ENCODE results near the gene XIAP.
A peak's percentile ranks its signal among the peaks of the same experiment; 100 is the strongest.

Gene XIAP

DNA sequence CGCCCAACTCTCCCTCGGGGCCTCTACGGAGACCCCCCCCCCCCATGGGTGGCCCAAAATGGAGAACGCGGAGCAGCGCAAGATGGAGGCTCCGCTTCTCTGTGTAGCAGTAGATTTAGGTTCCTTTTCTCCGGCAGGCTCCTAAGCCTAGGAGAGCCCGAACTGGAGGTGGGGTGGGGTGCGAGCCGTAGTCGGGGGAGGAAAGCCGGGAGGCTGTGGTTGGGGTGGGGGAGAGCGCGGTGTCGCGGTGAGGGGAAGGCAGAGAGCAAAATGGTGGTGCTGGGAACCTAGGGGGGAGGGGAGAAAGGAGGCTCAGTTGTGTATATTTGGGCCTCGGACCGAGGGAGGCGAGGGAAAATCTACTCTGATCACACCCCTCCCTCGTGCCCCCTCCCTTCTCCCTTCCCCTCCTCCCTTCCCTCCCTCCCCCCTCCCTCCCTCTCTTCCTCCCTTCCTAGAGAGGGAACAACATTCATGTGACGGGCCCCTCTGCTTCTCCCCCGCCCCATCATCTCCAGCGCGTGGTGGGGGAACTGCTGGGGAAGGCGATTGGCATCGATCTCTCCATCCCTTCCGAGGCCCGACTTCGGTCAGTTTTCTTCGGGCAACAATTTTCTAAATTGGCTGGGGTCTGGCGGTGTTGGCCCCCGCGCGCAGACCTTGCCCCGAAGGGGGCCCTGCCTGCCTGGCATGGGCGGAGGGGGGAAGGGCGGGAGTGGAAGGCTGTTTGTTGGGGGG is 101.6 kb downstream of the XIAP start, which contains the start of gene STAG2:
STAG2 (plus strand) TSS at position 439 of the 738 bp plus-strand sequence. CDS start 60,922 bp downstream, outside the sequence.
- Histone ChIP-seq H3K9ac (ENCODE audit: low read depth, low read length) (peak within 1 kb of the TSS; percentile 100), H3K4me1 (ENCODE audit: insufficient read depth, low read length) (0 out of 2 replicates have a peak, but pooled peaks cover 4% of the 10 kb centered on the region), H3K27me3 (ENCODE audit: insufficient read depth, low read length) (no peaks in the 10 kb centered on the region), H3K4me3 (ENCODE audit: low read length) (peak within 1 kb of the TSS; percentile 99), H3K27ac (ENCODE audit: low read depth, low read length) (peak within 1 kb of the TSS; percentile 100), H3K36me3 (ENCODE audit: insufficient read depth, low read length) (no peaks in the 10 kb centered on the region), H3K9me3 (ENCODE audit: insufficient read depth, low read depth, low read length) (no peaks in the 10 kb centered on the region)
- WGBS: under 1% methylated on average over 28 of the region's 38 CpGs

DNA sequence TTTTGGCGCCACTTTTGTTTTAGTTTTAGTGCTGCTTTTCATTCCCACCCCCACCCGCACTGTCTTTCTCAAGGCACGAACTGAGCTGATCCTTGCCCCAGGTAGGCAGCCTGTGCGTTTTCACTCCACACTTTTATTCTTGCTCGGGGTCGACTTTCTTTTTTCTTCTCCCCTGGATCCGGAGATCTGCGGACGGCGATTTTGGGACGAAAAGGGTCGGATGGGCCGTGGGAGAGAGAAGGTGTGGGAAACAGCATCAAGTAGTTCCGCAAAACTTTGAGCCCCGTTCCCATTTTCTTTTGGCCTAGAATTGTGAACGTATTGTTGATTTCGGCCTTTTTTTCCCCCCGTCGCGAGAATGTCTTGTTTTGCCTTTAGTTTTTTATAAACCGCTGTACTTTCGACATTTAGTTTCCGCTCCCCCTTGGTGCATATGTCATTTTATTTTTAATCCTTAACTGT is 102.2 kb downstream of the XIAP start:
- H3K9me3 ChIP-seq (ENCODE audit: insufficient read depth, low read depth, low read length): no peaks in the 10 kb centered on the region
- peak overlapping the region; percentile 99 for H3K9ac ChIP-seq (ENCODE audit: low read depth, low read length)
- no peaks in the 10 kb centered on the region for H3K36me3 ChIP-seq (ENCODE audit: insufficient read depth, low read length)
- peak overlapping the region; percentile 100 for H3K27ac ChIP-seq (ENCODE audit: low read depth, low read length)
- 0 out of 2 replicates have a peak, but pooled peaks cover 4% of the 10 kb centered on the region for H3K4me1 ChIP-seq (ENCODE audit: insufficient read depth, low read length)
- H3K4me3 ChIP-seq (ENCODE audit: low read length): peak overlapping the region; percentile 99
- WGBS: under 1% methylated on average over 19 of the region's 23 CpGs
- no peaks in the 10 kb centered on the region for H3K27me3 ChIP-seq (ENCODE audit: insufficient read depth, low read length)

DNA sequence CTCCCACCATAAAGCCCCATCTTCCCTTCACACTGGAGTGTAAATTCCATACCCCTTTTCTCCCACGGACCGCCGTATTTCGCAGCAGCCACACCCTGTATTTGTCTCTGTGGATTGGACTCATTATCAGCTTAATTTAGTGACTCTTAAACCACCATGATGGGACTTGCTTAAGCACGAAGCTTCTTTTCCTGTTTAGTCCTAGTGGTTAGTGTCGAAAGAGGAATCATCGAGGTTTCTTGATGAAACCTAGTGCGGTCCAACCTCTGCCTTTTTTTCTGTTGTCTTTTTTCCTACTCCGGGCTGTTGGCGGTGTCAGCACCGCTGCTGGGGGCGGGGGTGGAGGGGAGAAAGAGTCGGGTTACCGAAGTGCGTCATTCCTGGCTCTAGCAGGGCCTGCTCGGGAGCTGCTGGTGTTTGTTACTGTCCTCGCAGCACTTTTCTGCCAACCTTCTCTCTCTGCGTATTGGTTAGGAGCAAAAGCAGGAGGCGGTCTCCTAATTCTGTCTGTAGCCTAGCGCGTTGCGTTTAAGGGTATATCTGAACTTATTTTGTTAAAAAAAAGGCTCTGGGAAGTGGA is 103.0 kb downstream of the XIAP start:
- no peaks in the 10 kb centered on the region for H3K27me3 ChIP-seq (ENCODE audit: insufficient read depth, low read length)
- H3K4me3 ChIP-seq (ENCODE audit: low read length): peak overlapping the region; percentile 99
- 0 out of 2 replicates have a peak, but pooled peaks cover 4% of the 10 kb centered on the region for H3K4me1 ChIP-seq (ENCODE audit: insufficient read depth, low read length)
- peak overlapping the region; percentile 100 for H3K27ac ChIP-seq (ENCODE audit: low read depth, low read length)
- peak overlapping the region; percentile 99 for H3K9ac ChIP-seq (ENCODE audit: low read depth, low read length)
- no peaks in the 10 kb centered on the region for H3K36me3 ChIP-seq (ENCODE audit: insufficient read depth, low read length)
- 0% methylated on average over 21 of the region's 22 CpGs for WGBS
- H3K9me3 ChIP-seq (ENCODE audit: insufficient read depth, low read depth, low read length): no peaks in the 10 kb centered on the region
